Suprapubic skin (tissue), 4 donors: ENCODE data around the gene AGAP1.

Experiments
- CTCF ChIP-seq, 2 donors: fragments of 200-600 bp in 1 of 2; fragments of 450-650 bp in 1 of 2; sonication (generic) in 1 of 2; IDR thresholded peaks; one replicate each; pipeline ENCODE4 v1.5.1; 2016 to 2019; ENCODE audit warnings: antibody characterized with exemption in 2 of 2, mild to moderate bottlenecking in 1 of 2, moderate library complexity in 1 of 2
- EP300 ChIP-seq: sonication (generic); formaldehyde crosslinking; IDR thresholded peaks from one replicate; pipeline ENCODE4 v1.6.1; 2017; ENCODE audit warnings: antibody characterized with exemption
- POLR2A ChIP-seq, 2 donors: fragments of 450-650 bp; IDR thresholded peaks; one replicate each; pipeline ENCODE4 v1.6.1; 2017; ENCODE audit warnings: antibody characterized with exemption in 2 of 2, mild to moderate bottlenecking in 2 of 2, moderate library complexity in 2 of 2
- POLR2AphosphoS5 ChIP-seq, 3 donors: sonication (generic); formaldehyde crosslinking; IDR thresholded peaks; one replicate each; pipeline ENCODE4 v1.6.1; 2017; ENCODE audit warnings: antibody characterized with exemption in 3 of 3

DNA sequence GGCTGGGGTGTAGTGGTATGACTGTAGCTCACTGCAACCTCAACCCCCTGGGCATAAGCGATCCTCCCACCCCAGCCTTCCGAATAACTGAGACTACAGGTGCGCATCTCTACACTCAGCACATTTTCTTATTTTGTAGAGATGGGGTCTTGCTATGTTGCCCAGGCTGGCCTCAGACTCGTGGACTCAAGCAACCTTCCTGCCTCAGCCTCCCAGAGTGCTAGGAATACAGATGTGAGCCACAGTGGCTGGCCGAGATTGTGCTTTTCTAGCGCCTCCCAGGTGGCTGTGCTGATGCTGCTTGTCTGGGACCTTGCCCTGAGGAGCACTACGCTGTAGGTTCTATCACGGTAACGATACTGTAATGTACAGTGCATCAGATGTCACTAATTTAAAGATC, 155.6 kb downstream of the AGAP1 start:
- TF ChIP-seq CTCF (IDR thresholded peaks at IDR 0.05) (no peak), EP300 (no peak), POLR2AphosphoS5 (IDR thresholded peaks at IDR 0.05) (no peak), POLR2A (IDR thresholded peaks at IDR 0.05) (no peak)
